Glutamatergic neuron (in vitro differentiated cells): ENCODE measurements around the gene ZNF618. TPM values are rescaled to one million over a fixed set of nuclear protein-coding genes. Genes with fewer than 3 reads are reported as not detected.

Experiments
- DNase-seq: peaks from one replicate; pipeline ENCODE4 v3.0.0; 2022
- H3K27ac Mint-ChIP-seq: one replicate; pipeline ENCODE4 v1.8.0; 2020; ENCODE audit warnings: mild to moderate bottlenecking, mixed read lengths, inconsistent platforms; ENCODE audit not compliant: unreplicated experiment
- H3K27me3 Mint-ChIP-seq: one replicate; pipeline ENCODE4 v1.8.0; 2020; ENCODE audit warnings: mild to moderate bottlenecking, moderate library complexity, mixed read lengths, inconsistent platforms; ENCODE audit not compliant: unreplicated experiment
- H3K36me3 Mint-ChIP-seq: one replicate; pipeline ENCODE4 v1.8.0; 2020; ENCODE audit warnings: mild to moderate bottlenecking, mixed read lengths, inconsistent platforms; ENCODE audit not compliant: unreplicated experiment
- H3K4me1 Mint-ChIP-seq: one replicate; pipeline ENCODE4 v1.8.0; 2020; ENCODE audit warnings: mild to moderate bottlenecking, low read depth, mixed read lengths, inconsistent platforms; ENCODE audit not compliant: unreplicated experiment
- H3K4me3 Mint-ChIP-seq: one replicate; pipeline ENCODE4 v1.8.0; 2020; ENCODE audit warnings: mild to moderate bottlenecking, mixed read lengths, inconsistent platforms; ENCODE audit not compliant: unreplicated experiment
- H3K9me3 Mint-ChIP-seq: one replicate; pipeline ENCODE4 v1.8.0; 2020; ENCODE audit warnings: mild to moderate bottlenecking, moderate library complexity, mixed read lengths, inconsistent platforms; ENCODE audit not compliant: unreplicated experiment
- CTCF ChIP-seq: fragments of 200-600 bp; sonication (generic); IDR thresholded peaks from one replicate; pipeline ENCODE4 v1.5.0; 2021; ENCODE audit not compliant: partially characterized antibody, unreplicated experiment
- total RNA-seq: library from RNA; stranded (reverse); fragmentation: NEBNext Ultra II Directional; extraction: Animal tissue kit (Norgen Biotek cat#: 25700); gene quantifications from one replicate; pipeline ENCODE4 v1.2.1, GENCODE V29; 2021; ENCODE audit not compliant: unreplicated experiment

Gene ZNF618
- total RNA-seq, 1 donor from 2014 or later: 114 TPM

DNA sequence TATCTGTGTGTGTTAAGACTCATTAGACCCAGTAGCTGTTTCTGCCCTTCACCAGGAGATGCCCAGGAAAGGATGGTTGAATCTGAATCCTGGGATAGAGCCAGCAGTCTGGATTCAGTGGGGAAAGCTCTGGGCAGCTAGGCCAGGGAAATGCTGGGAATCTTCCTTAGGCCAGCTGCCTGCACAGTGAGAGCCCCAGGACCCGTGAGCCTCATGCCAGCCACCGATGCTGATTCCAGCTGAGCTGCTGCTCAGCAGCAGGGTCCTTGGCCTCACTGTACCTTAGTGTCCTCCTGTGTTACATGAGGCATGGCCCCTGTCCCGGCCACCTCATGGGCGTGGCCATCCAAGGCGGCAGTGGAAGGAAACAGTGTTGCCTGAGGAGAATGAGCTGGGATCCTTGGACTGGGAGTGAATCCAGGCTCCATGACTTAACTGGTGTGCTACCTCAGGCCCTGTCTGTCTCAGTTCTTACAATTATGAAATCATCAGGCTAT is 114.9 kb downstream of the ZNF618 start:
- H3K4me3 Mint-ChIP-seq: no peak overlapping the region
- no peak for DNase-seq
- H3K27ac Mint-ChIP-seq: no peak overlapping the region
- peaks cover 9% of the 10 kb centered on the region for H3K36me3 Mint-ChIP-seq
- peaks cover 5% of the 10 kb centered on the region for H3K27me3 Mint-ChIP-seq
- peaks cover 33% of the 10 kb centered on the region for H3K4me1 Mint-ChIP-seq
- H3K9me3 Mint-ChIP-seq: peaks cover 10% of the 10 kb centered on the region
- no peak for TF ChIP-seq CTCF

DNA sequence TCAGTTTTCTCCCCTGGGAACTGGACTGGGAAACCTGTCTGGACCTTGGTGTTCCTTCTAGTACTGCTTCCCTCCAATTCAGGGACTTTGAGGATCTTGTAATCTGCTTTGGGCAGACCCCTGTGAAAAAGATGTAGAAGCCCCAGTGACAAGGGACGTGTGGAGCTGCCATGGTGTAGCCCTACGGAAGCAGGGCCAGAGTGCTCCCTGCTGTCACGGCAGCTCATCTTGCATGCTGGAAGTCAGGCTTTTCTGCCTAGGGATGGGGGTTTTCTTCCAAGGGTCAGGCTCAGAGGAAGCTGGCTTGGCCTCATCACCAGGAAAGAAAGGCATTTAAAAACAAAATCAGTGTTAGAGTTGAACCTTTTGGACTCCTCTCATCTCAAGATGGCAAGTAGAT is 115.6 kb downstream of the ZNF618 start:
- Mint-ChIP-seq H3K36me3 (peaks cover 9% of the 10 kb centered on the region), H3K27me3 (peaks cover 5% of the 10 kb centered on the region), H3K4me1 (peaks cover 33% of the 10 kb centered on the region), H3K27ac (no peak overlapping the region), H3K9me3 (peaks cover 10% of the 10 kb centered on the region), H3K4me3 (no peak overlapping the region)
- DNase-seq: no peak
- no peak for TF ChIP-seq CTCF

- Mint-ChIP-seq H3K4me3 (no peak overlapping the region), H3K27ac (no peak overlapping the region), H3K9me3 (peaks cover 12% of the 10 kb centered on the region), H3K4me1 (peaks cover 33% of the 10 kb centered on the region), H3K27me3 (peaks cover 5% of the 10 kb centered on the region), H3K36me3 (peaks cover 9% of the 10 kb centered on the region)
- DNase-seq: peak; percentile 9
- TF ChIP-seq CTCF: no peak
Observed at GRCh38 chr9:113992276-113992951, 116.3 kb downstream of the ZNF618 start.

- Mint-ChIP-seq H3K4me1 (peaks cover 33% of the 10 kb centered on the region), H3K9me3 (peaks cover 10% of the 10 kb centered on the region), H3K36me3 (peaks cover 9% of the 10 kb centered on the region), H3K4me3 (no peak overlapping the region), H3K27me3 (peaks cover 5% of the 10 kb centered on the region), H3K27ac (no peak overlapping the region)
- TF ChIP-seq CTCF: no peak
- DNase-seq: no peak
Observed at GRCh38 chr9:113992994-113993393, 116.9 kb downstream of the ZNF618 start.

DNA sequence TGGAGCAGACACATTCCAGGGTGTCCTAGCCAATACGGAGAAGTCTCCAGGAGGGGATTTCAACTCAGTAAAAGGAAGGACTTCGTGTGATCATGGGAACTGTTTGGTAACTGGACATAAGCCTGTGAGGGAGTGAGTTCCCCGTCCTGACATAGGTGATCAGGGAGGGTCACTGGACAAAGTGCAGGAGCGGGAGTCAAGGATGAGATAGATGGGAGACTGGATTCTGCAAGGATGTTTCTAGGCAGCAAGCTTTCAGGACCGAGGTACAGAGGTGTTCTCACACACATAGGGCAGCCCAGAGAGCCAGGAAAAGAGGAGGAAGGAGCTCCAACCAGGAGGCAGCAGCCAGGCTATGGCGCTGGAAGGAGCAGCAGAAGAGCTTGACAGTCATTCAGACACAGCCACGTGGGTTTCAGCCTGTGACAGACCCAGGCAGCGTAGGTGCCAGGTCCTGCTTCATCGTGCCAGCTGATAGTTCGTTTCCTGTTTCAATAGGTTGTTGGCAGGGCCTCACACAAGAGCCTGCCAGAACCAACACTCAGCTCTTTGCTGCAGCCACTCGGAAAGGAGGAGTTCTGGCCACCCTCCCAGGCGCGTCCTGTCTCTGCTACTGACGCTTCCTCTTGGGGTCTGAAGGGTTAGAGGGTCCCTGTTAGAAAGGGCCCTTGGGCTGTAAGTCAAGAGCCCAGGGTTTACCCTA is 117.9 kb downstream of the ZNF618 start:
- H3K27ac Mint-ChIP-seq: no peak overlapping the region
- no peak overlapping the region for H3K4me3 Mint-ChIP-seq
- no peak for TF ChIP-seq CTCF
- peaks cover 24% of the 10 kb centered on the region for H3K4me1 Mint-ChIP-seq
- DNase-seq: no peak
- H3K36me3 Mint-ChIP-seq: peaks cover 9% of the 10 kb centered on the region
- peaks cover 9% of the 10 kb centered on the region for H3K9me3 Mint-ChIP-seq
- H3K27me3 Mint-ChIP-seq: peaks cover 3% of the 10 kb centered on the region
